ENCODE results near the gene JUNB. TPM values are rescaled to one million over a fixed set of nuclear protein-coding genes. Genes with fewer than 3 reads are reported as not detected.
"Not testable (repeated sequence)": the region's sequence is repeated elsewhere in the genome, so short reads cannot be mapped to it uniquely, and the experiment has no call there.

Gene JUNB
- total and polyA plus RNA-seq, 2 experiments from 2014 or later: 95.1 to 195 TPM

DNA sequence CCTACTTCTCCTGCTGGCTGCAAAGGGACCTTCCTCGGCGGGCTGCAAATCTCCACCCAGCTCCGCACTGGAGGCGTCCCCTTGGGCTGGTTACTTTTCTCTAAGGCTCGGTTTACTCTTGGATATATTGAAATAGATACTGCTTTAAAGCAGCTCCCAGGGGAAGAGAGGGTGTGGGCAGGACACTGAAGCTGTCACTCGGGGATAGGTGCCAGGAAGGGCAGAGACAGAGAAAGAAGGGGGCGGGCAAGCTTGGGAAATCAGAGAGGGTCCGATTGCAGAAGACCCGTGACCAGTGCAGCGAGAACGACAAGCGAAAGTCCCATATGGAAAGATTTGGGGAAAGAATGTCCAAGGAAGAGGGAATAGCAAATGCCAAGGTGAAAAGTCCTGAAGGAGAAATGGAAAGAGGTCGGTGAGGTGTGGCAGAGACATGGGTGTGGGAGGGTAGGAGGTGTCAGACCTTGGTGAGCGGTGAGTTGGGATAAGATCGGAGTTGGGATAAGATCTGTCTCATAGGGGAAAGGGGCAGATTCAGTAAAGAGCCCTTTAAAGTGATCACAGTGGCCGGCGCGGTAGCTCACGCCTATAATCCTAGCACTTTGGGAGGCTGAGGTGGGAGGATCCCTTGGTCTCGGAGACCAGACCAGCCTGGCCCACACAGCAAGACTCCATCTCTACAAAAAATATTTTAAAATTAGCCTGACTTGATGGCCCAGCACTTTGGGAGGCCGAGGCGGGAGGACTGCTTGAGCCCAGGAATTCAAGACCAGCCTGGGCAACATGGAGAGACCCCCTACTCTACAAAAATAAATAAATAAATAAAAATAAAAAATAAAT, 11.2 kb downstream of the JUNB start:
- no peak overlapping the region for H3K27ac ChIP-seq
- in situ Hi-C loops (cut with MboI): no loop called here

DNA sequence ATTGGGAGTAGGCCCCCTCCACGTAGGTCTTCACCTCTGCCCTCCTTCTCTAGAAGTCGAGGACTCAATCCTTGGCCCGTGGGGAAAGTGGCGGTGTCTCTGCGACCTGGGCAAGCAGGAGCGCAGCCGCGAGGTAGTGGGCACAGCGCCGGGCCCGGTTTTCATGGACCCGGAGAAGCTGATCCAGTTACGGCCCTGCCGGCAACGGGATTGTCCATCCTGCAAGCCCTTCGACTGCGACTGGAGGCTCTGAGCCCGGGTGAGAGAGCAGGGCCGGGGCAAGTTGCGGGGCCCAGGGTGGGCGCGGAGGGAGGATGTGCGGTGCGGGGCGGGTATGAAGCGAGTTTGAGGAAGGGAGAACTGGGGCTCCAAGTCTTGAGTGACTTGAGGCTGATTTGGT, 12.8 kb downstream of the JUNB start:
- WGBS, 2 experiments (ENCODE audit: low coverage in 1 of 2, low lambda C conversion rate in 2 of 2, missing lambda C conversion rate in 2 of 2): 94 to 95% methylated on average over 18 to 26 of the region's 26 CpGs
- in situ Hi-C loops (cut with MboI): no loop called here
- Histone ChIP-seq H3K4me1 (ENCODE audit: insufficient read depth) (no peaks in the 10 kb centered on the region), H3K9me3 (ENCODE audit: low read depth) (no peaks in the 10 kb centered on the region), H3K4me2 (ENCODE audit: unreplicated experiment) (no peak overlapping the region), H3K9me2 (ENCODE audit: insufficient read depth) (no peaks in the 10 kb centered on the region), H3K36me3 (ENCODE audit: low read depth) (no peaks in the 10 kb centered on the region), H3K27me3 (replicated peaks; ENCODE audit: insufficient read depth) (no peaks in the 10 kb centered on the region), H3K27ac (no peak overlapping the region), H3K79me2 (ENCODE audit: insufficient read depth) (peaks cover 6% of the 10 kb centered on the region; the same call in 1 of the 2 replicates), H2AFZ (no peak overlapping the region), H3F3A (ENCODE audit: insufficient read depth) (0 out of 2 replicates have a peak, but pooled peaks cover 6% of the 10 kb centered on the region), H3K9ac (no peak overlapping the region), H3K4me3 (no peak overlapping the region), H4K20me1 (ENCODE audit: insufficient read depth) (no peaks in the 10 kb centered on the region)
- no peak for DNase-seq
- TF ChIP-seq EZH2phosphoT487 (IDR thresholded peaks at IDR 0.05; ENCODE audit: insufficient read depth, low read depth) (no peak), EZH2 (IDR thresholded peaks at IDR 0.05; ENCODE audit: insufficient read depth, poor library complexity, severe bottlenecking) (no peak)

More for the DNA sequence above, 11.2 kb downstream of the JUNB start:
- H3K4me3 ChIP-seq: peak overlapping the region; percentile 83
- TF ChIP-seq EZH2phosphoT487 (IDR thresholded peaks at IDR 0.05; ENCODE audit: insufficient read depth, low read depth): no peak
- peak overlapping the region; percentile 83 for H3K9ac ChIP-seq
- H3K9me3 ChIP-seq (ENCODE audit: low read depth): no peaks in the 10 kb centered on the region
- peak; percentile 48 for DNase-seq
- 33 to 34% methylated on average over 22 of the region's 22 CpGs for WGBS, 2 experiments (ENCODE audit: low coverage in 1 of 2, low lambda C conversion rate in 2 of 2, missing lambda C conversion rate in 2 of 2)
- H4K20me1 ChIP-seq (ENCODE audit: insufficient read depth): no peaks in the 10 kb centered on the region
- peak overlapping the region; percentile 95 for H3K4me2 ChIP-seq (ENCODE audit: unreplicated experiment)
- no peaks in the 10 kb centered on the region for H3K36me3 ChIP-seq (ENCODE audit: low read depth)
- no peaks in the 10 kb centered on the region for H3K9me2 ChIP-seq (ENCODE audit: insufficient read depth)
- 0 out of 2 replicates have a peak, but pooled peaks cover 6% of the 10 kb centered on the region for H3F3A ChIP-seq (ENCODE audit: insufficient read depth)
- peak overlapping the region; percentile 92 for H2AFZ ChIP-seq
- no peaks in the 10 kb centered on the region for H3K27me3 ChIP-seq (replicated peaks; ENCODE audit: insufficient read depth)
- H3K79me2 ChIP-seq (ENCODE audit: insufficient read depth): peaks cover 6% of the 10 kb centered on the region; the same call in 1 of the 2 replicates
- H3K4me1 ChIP-seq (ENCODE audit: insufficient read depth): no peaks in the 10 kb centered on the region

DNA sequence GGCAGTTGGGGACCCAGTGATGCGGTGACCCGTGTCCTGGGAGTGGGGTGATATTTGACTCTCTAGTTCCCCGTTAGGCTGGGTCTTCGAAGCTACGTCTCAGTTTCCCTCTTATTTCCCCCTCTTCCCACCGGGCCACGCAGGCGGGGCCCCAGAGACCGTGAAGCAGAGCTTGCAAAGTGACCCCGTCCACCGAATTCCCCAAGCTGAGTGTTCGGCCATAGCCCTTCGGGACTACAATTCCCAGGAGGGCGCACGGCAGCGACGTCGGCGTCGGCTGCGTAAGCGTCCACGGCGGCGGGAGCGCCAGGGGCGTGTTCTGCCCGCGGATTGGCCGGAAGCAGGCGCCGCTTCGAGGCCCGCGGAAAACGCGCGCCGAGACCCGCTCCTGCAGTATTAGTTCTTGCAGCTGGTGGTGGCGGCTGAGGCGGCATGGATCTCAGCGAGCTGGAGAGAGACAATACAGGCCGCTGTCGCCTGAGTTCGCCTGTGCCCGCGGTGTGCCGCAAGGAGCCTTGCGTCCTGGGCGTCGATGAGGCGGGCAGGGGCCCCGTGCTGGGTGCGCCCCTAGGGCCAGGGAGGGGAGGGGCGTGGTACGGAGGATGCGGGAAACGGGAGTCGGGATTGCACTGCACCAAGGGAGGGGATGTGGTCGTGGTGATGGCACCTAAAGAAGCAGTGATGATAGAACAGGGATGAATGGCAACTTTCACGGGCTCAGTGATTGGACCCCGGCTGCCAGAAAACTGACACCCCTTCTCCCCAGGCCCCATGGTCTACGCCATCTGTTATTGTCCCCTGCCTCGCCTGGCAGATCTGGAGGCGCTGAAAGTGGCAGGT, 15.2 kb downstream of the JUNB start, which contains the start of gene RNASEH2A:
TSS of gene RNASEH2A (plus strand) at position 343 of the 840 bp plus-strand sequence. CDS start at position 433, 90 bp downstream.
- no peak for TF ChIP-seq EZH2 (IDR thresholded peaks at IDR 0.05; ENCODE audit: insufficient read depth, poor library complexity, severe bottlenecking)
- no peak for TF ChIP-seq EZH2phosphoT487 (IDR thresholded peaks at IDR 0.05; ENCODE audit: insufficient read depth, low read depth)
- H3K79me2 ChIP-seq (ENCODE audit: insufficient read depth): peaks cover 6% of the 10 kb centered on the region; the same call in 1 of the 2 replicates
- H3K27me3 ChIP-seq (replicated peaks; ENCODE audit: insufficient read depth): no peaks in the 10 kb centered on the region
- H3K27ac ChIP-seq: no peak within 1 kb of the TSS
- no peaks in the 10 kb centered on the region for H3K36me3 ChIP-seq (ENCODE audit: low read depth)
- H2AFZ ChIP-seq: peak within 1 kb of the TSS; percentile 95
- peak within 1 kb of the TSS; percentile 91 for H3K4me2 ChIP-seq (ENCODE audit: unreplicated experiment)
- peak within 1 kb of the TSS; percentile 90 for H3K4me3 ChIP-seq
- H4K20me1 ChIP-seq (ENCODE audit: insufficient read depth): no peaks in the 10 kb centered on the region
- no peaks in the 10 kb centered on the region for H3K4me1 ChIP-seq (ENCODE audit: insufficient read depth)
- peak; percentile 97 for DNase-seq
- H3K9ac ChIP-seq: peak within 1 kb of the TSS; percentile 84
- 4 to 5% methylated on average over 62 to 66 of the region's 66 CpGs for WGBS, 2 experiments (ENCODE audit: low coverage in 1 of 2, low lambda C conversion rate in 2 of 2, missing lambda C conversion rate in 2 of 2)
- H3K9me3 ChIP-seq (ENCODE audit: low read depth): no peaks in the 10 kb centered on the region
- in situ Hi-C loops (cut with MboI): no loop called here
- H3F3A ChIP-seq (ENCODE audit: insufficient read depth): no peaks in the 10 kb centered on the region
- H3K9me2 ChIP-seq (ENCODE audit: insufficient read depth): no peaks in the 10 kb centered on the region

DNA sequence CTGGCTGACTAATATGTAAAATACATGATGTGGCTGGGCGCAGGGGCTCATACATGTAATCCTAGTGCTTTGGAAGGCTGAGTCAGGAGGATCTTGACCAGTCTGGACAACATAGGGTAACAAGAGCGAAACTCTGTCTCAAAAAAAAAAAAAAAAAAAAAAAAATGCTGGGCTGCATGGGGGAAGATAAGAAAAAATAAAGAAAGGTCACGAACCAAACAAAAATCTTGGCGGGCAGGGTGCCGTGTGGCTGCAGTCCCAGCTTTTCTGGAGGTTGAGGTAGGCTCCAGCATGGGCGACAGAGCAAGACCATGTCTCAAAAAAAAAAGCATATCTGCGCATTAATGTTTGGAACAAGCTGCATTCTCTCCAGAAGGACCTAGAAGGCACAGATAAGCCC, 23.8 kb downstream of the JUNB start:
- in situ Hi-C loops (cut with MboI): no loop called here
- Histone ChIP-seq H3K9ac (no peak overlapping the region), H3K27me3 (replicated peaks; ENCODE audit: insufficient read depth) (no peaks in the 10 kb centered on the region), H3K4me2 (ENCODE audit: unreplicated experiment) (no peak overlapping the region), H3K9me2 (ENCODE audit: insufficient read depth) (no peaks in the 10 kb centered on the region), H3K4me1 (ENCODE audit: insufficient read depth) (no peaks in the 10 kb centered on the region), H3K27ac (no peak overlapping the region), H3K9me3 (ENCODE audit: low read depth) (no peaks in the 10 kb centered on the region), H3F3A (ENCODE audit: insufficient read depth) (no peaks in the 10 kb centered on the region), H2AFZ (no peak overlapping the region), H4K20me1 (ENCODE audit: insufficient read depth) (no peaks in the 10 kb centered on the region), H3K4me3 (no peak overlapping the region), H3K79me2 (ENCODE audit: insufficient read depth) (no peaks in the 10 kb centered on the region), H3K36me3 (ENCODE audit: low read depth) (no peaks in the 10 kb centered on the region)
- no peak for DNase-seq
- 86 to 93% methylated on average over 7 of the region's 7 CpGs for WGBS, 2 experiments (ENCODE audit: low coverage in 1 of 2, low lambda C conversion rate in 2 of 2, missing lambda C conversion rate in 2 of 2)
- no peak for TF ChIP-seq EZH2 (IDR thresholded peaks at IDR 0.05; ENCODE audit: insufficient read depth, poor library complexity, severe bottlenecking)
- no peak for TF ChIP-seq EZH2phosphoT487 (IDR thresholded peaks at IDR 0.05; ENCODE audit: insufficient read depth, low read depth)

DNA sequence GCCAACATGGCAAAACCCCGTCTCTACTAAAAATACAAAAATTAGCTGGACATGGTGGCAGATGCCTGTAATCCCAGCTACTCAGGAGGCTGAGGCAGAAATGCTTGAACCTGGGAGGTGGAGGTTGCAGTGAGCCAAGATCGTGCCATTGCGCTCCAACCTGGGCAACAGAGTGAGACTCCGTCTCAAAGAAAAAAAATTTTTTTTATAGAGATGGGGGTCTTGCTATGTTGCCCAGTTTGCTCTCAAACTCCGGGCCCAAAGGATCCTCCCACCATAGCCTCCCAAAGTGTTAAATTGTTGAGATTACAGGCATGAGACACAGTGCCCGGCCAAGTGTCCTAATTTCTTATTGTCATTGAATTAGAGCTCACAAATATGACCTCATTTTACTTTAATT, 25.9 kb downstream of the JUNB start:
- H3F3A ChIP-seq (ENCODE audit: insufficient read depth); H3K4me1 ChIP-seq (ENCODE audit: insufficient read depth); H4K20me1 ChIP-seq (ENCODE audit: insufficient read depth); H3K27me3 ChIP-seq (replicated peaks; ENCODE audit: insufficient read depth); H3K4me2 ChIP-seq (ENCODE audit: unreplicated experiment); in situ Hi-C loops (cut with MboI); H3K79me2 ChIP-seq (ENCODE audit: insufficient read depth); H3K9me3 ChIP-seq (ENCODE audit: low read depth); H3K27ac ChIP-seq; H3K9ac ChIP-seq; H3K4me3 ChIP-seq; H3K36me3 ChIP-seq (ENCODE audit: low read depth); H3K9me2 ChIP-seq (ENCODE audit: insufficient read depth); H2AFZ ChIP-seq; DNase-seq: not testable (repeated sequence)
- WGBS, 2 experiments (ENCODE audit: low coverage in 1 of 2, low lambda C conversion rate in 2 of 2, missing lambda C conversion rate in 2 of 2): 88 to 89% methylated on average over 6 of the region's 6 CpGs

DNA sequence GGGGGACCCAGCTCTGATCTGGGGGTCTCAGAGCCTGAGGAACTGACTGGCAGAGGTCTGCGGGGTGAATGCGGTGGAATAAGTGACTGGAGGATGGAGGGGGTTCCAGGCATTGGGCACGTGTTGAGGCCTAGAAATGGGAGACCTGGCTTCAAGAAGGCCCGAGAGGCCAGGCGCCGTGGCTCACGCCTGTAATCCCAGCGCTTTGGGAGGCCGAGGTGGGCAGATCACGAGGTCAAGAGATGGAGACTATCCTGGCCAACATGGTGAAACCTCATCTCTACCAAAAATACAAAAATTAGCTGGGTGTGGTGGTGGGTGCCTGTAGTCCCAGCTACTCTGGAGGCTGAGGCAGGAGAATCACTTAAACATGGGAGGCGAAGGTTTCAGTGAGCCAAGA, 26.5 kb downstream of the JUNB start:
- H4K20me1 ChIP-seq (ENCODE audit: insufficient read depth); H3K27ac ChIP-seq; H3K4me1 ChIP-seq (ENCODE audit: insufficient read depth); H3K27me3 ChIP-seq (replicated peaks; ENCODE audit: insufficient read depth); H3K4me3 ChIP-seq; H3K36me3 ChIP-seq (ENCODE audit: low read depth); H3K4me2 ChIP-seq (ENCODE audit: unreplicated experiment); H2AFZ ChIP-seq; H3F3A ChIP-seq (ENCODE audit: insufficient read depth); H3K9me2 ChIP-seq (ENCODE audit: insufficient read depth); H3K9ac ChIP-seq; H3K79me2 ChIP-seq (ENCODE audit: insufficient read depth); DNase-seq; in situ Hi-C loops (cut with MboI); H3K9me3 ChIP-seq (ENCODE audit: low read depth): not testable (repeated sequence)
- WGBS, 2 experiments (ENCODE audit: low coverage in 1 of 2, low lambda C conversion rate in 2 of 2, missing lambda C conversion rate in 2 of 2): 75 to 87% methylated on average over 4 to 11 of the region's 11 CpGs

All from GM23248 (cell line).